Measurements from ENCODE around the gene KAT6B.

DNA sequence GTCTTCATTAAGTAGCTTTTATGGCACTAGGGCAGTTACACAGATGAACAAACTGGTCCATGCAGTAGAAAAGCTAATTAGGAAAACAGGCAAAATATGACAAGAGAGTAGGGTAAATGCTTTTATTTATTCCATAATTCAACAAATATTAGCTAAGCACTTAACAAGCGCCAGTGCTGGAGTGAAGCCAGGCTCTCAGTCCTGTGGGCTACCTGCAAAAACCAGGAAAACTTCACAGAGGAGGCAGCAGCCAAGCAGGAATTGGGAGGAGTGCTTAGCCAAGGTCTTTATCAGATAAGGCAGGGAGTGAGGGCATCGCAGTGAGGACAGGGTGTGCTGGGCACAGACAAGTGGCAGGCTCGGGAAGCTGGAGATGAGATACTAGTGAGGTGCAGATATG is 4.9 kb upstream of the KAT6B start:
- TF ChIP-seq, protein P1, sequence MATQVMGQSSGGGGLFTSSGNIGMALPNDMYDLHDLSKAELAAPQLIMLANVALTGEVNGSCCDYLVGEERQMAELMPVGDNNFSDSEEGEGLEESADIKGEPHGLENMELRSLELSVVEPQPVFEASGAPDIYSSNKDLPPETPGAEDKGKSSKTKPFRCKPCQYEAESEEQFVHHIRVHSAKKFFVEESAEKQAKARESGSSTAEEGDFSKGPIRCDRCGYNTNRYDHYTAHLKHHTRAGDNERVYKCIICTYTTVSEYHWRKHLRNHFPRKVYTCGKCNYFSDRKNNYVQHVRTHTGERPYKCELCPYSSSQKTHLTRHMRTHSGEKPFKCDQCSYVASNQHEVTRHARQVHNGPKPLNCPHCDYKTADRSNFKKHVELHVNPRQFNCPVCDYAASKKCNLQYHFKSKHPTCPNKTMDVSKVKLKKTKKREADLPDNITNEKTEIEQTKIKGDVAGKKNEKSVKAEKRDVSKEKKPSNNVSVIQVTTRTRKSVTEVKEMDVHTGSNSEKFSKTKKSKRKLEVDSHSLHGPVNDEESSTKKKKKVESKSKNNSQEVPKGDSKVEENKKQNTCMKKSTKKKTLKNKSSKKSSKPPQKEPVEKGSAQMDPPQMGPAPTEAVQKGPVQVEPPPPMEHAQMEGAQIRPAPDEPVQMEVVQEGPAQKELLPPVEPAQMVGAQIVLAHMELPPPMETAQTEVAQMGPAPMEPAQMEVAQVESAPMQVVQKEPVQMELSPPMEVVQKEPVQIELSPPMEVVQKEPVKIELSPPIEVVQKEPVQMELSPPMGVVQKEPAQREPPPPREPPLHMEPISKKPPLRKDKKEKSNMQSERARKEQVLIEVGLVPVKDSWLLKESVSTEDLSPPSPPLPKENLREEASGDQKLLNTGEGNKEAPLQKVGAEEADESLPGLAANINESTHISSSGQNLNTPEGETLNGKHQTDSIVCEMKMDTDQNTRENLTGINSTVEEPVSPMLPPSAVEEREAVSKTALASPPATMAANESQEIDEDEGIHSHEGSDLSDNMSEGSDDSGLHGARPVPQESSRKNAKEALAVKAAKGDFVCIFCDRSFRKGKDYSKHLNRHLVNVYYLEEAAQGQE (IDR thresholded peaks at IDR 0.05; ENCODE audit: borderline replicate concordance), result no peak
- TF ChIP-seq EP300 (conservative IDR thresholded peaks at IDR 0.05; ENCODE audit: poor library complexity, severe bottlenecking) (no peak), TAF1 (IDR thresholded peaks at IDR 0.05; ENCODE audit: low read depth) (no peak), EZH2 (IDR thresholded peaks at IDR 0.05; ENCODE audit: borderline replicate concordance, insufficient read depth, low read length, poor library complexity, severe bottlenecking) (no peak), RAD21 (conservative IDR thresholded peaks at IDR 0.05) (no peak), MXI1 (conservative IDR thresholded peaks at IDR 0.05; ENCODE audit: poor library complexity, severe bottlenecking) (no peak), POLR2AphosphoS5 (IDR thresholded peaks at IDR 0.05) (no peak), SMC3 (conservative IDR thresholded peaks at IDR 0.05; ENCODE audit: poor library complexity) (no peak)
- TF ChIP-seq, protein P2, sequence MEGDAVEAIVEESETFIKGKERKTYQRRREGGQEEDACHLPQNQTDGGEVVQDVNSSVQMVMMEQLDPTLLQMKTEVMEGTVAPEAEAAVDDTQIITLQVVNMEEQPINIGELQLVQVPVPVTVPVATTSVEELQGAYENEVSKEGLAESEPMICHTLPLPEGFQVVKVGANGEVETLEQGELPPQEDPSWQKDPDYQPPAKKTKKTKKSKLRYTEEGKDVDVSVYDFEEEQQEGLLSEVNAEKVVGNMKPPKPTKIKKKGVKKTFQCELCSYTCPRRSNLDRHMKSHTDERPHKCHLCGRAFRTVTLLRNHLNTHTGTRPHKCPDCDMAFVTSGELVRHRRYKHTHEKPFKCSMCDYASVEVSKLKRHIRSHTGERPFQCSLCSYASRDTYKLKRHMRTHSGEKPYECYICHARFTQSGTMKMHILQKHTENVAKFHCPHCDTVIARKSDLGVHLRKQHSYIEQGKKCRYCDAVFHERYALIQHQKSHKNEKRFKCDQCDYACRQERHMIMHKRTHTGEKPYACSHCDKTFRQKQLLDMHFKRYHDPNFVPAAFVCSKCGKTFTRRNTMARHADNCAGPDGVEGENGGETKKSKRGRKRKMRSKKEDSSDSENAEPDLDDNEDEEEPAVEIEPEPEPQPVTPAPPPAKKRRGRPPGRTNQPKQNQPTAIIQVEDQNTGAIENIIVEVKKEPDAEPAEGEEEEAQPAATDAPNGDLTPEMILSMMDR (IDR thresholded peaks at IDR 0.05; ENCODE audit: poor library complexity, severe bottlenecking), result no peak
